GM13976 (cell line): ENCODE measurements around the gene MAPK4.
"Not testable (repeated sequence)": the region's sequence is repeated elsewhere in the genome, so short reads cannot be mapped to it uniquely, and the experiment has no call there.

Source experiments
- DNase-seq: peaks from one replicate; pipeline ENCODE4 v3.0.0; 2012; ENCODE audit warnings: low spot score
- in situ Hi-C: fragments of 300-500 bp; cut with MboI; formaldehyde crosslinking; loops from one replicate; pipeline ENCODE4 v1.12.0; 2022; ENCODE audit warnings: low sequenced_read_pairs, mixed read lengths, inconsistent platforms; ENCODE audit not compliant: unreplicated experiment
- TF ChIP-seq, protein P1 (sequence below): IDR thresholded peaks from 2 replicates; pipeline ENCODE4 v1.5.1; 2012; ENCODE audit warnings: borderline replicate concordance, mild to moderate bottlenecking; ENCODE audit not compliant: insufficient read depth; ENCODE audit errors: extremely low read depth, missing control alignments, control extremely low read depth

MAPK4 gene

DNA sequence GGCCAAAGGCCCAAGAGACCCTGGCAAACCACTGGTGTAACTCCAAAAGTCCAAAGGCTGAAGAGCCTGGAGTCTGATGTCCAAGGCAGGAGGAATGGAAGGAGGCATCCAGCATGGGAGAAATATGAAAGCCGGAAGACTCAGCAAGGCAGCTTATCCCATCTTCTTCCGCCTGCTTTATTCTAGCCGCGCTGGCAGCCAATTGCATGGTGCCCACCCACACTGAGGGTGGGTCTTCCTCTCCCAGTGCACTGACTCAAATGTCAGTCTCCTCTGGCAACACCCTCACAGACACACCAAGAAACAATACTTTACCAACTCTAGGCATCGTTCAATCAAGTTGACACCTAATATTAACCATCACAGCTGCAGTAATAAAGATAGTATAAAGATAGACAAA, 34.1 kb downstream of the MAPK4 start:
- in situ Hi-C loops = no loop called here
- TF ChIP-seq, protein P1, sequence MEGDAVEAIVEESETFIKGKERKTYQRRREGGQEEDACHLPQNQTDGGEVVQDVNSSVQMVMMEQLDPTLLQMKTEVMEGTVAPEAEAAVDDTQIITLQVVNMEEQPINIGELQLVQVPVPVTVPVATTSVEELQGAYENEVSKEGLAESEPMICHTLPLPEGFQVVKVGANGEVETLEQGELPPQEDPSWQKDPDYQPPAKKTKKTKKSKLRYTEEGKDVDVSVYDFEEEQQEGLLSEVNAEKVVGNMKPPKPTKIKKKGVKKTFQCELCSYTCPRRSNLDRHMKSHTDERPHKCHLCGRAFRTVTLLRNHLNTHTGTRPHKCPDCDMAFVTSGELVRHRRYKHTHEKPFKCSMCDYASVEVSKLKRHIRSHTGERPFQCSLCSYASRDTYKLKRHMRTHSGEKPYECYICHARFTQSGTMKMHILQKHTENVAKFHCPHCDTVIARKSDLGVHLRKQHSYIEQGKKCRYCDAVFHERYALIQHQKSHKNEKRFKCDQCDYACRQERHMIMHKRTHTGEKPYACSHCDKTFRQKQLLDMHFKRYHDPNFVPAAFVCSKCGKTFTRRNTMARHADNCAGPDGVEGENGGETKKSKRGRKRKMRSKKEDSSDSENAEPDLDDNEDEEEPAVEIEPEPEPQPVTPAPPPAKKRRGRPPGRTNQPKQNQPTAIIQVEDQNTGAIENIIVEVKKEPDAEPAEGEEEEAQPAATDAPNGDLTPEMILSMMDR = no peak
- DNase-seq = no peak

DNA sequence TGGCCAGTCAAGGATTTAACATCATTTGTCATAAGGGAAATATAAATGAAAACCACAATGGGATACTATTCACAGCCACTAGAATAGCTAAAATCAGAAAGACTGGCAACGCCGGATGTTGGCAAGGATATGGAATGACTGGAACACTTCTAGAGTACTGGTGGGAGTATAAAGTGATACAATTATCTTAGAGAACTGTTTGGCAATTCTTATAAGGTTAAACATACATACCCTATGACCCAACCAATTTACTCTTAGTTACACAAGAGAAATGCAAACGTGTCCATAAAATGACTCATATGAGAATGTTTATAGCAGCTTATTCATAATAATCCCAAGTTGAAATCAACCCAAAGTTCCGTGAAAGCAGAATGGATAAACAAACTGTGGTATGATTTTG, 35.1 kb downstream of the MAPK4 start:
- DNase-seq = no peak
- TF ChIP-seq, protein P1 = no peak
- in situ Hi-C loops = no loop called here

DNA sequence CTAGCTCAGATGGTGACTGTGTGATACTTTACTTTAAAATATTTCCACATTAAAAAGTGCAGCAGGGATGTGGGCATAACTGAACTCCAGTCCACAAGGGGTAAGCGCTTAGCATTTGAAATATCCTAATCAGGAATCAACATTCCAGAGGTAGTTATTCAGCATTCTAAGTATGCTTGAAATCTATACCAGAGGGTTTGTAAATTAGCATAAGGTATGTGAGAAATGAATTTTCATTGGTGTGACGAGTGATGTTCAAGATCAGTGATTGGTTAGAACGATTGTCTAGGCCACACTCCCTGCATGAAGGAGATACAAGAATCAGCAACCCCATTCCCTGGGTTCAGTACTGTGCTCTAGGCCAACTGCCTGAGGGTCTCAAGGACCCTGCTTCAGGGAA, 42.6 kb downstream of the MAPK4 start:
- no peak for DNase-seq
- TF ChIP-seq, protein P1 = no peak
- in situ Hi-C loops = no loop called here

DNA sequence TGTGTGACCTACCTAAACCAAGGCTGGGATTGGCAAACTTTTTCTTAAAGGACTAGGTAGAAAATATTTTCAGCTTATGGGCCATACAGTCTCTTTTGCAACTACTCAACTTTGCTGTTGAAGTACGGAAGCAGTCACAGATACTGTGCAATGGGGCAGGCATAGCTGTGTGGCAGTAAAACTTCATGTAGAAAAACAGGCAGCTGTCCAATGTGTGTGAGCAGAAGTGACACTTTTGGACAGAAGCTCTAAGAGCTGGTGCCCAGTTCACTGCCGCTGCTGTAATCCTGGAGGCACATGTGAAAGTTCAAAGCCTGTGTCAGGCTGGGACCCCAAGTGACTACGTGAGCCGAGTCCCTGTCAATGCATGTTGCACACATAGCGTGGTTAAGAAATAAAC, 46.7 kb downstream of the MAPK4 start:
- in situ Hi-C loops = no loop called here
- TF ChIP-seq, protein P1 = no peak
- no peak for DNase-seq

DNA sequence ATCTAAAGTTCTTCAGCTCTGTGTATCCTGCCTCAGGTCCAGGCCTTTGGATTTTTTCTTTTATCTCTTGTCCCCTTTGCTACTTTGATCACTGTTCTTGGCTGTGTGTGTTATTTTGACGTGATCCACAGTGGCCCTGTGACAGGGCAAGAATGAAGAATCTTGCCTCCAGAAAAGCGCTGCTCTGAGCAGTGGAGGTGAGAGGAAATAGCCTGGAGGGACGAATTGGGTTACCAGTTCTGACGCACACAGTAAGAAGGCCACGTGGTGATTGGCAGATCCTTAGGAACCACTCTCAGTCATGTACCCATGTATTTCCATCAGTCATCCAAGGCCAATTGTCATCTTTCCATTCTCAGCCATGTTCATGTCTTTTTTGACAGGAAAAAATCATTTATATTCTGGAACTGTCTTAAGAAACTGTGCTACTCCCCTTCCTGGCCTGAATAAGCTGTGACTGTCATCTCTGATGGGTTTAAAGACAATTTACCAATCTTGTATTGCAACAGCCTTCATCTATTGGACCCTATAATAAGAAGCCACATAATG, 47.6 kb downstream of the MAPK4 start:
- in situ Hi-C loops = no loop called here
- TF ChIP-seq, protein P1 = no peak
- DNase-seq = no peak

DNA sequence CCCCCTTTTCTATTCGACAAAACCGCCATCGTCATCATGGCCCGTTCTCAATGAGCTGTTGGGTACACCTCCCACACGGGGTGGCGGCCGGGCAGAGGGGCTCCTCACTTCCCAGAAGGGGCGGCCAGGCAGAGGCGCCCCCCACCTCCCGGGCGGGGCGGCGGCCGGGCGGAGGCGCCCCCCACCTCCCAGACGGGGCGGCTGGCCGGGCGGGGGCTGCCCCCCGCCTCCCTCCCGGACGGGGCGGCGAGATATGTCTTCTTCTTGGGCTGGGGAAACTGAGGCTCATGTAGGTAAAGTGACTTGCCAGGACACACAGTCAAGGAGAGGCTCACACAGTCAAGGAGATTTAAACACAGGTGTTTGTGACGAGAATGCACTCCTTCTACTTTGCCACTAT, 49.3 kb downstream of the MAPK4 start:
- DNase-seq, in situ Hi-C loops: not testable (repeated sequence)

DNA sequence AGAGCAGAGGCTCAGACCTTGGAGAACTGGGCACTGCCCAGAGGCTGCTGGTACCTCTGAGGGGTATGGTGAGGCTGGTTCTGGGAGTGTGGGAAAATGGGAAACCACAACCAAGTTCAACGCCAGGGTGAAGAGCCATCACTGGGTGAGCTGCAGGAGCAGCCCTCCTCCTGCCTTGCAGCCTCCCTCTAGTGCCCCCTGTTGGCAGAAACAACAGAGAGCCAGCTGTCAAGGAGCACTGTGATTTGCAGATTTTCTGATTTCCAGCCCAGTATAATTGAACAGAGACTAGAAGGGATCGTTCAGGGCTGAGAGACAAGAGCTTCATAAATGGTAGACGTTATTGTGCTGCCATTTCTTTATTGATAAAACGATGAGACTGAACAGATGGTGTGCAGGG, 50.5 kb downstream of the MAPK4 start:
- TF ChIP-seq, protein P1 = no peak
- no peak for DNase-seq
- in situ Hi-C loops = no loop called here

DNA sequence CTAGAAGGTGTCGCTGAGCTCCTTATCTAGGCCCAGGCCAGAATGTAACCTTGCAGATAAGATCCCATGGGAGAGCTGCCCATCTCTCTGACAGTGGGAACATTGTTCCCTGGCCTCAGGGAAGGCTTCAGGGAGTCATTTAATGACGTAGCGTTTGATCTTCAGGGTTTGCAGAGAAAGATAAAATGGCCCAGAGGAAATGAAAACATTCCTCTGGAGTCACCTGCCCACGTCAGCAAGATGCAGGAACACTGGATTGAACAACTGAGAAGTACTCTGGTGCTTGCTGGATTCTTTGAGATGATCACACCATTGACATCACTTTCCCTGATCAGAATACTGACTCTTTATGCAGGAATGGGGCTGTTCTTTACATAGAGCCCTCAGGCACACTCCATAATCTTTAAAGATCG, 51.6 kb downstream of the MAPK4 start:
- TF ChIP-seq, protein P1 = no peak
- in situ Hi-C loops = no loop called here
- no peak for DNase-seq
